Astrocyte (in vitro differentiated cells and primary cell): ENCODE measurements around the gene KIAA1671. TPM values are rescaled to one million over a fixed set of nuclear protein-coding genes. Genes with fewer than 3 reads are reported as not detected.

Source experiments
- total RNA-seq: library from RNA; stranded (reverse); gene quantifications from 2 replicates; pipeline ENCODE4 v1.2.1, GENCODE V29; 2021

KIAA1671 gene
- total RNA-seq, 1 donor from 2014 or later, result 28.4 TPM

Other genes starting within 250 kb of the KIAA1671 start
- not detected in 2 replicates for gene PIWIL3, start 178.0 kb upstream of the KIAA1671 start, total RNA-seq
- gene SGSM1, start 146.5 kb upstream of the KIAA1671 start, total RNA-seq, result 0.05 TPM in 1 of 2 replicates, not detected in the other
- not detected in 2 replicates for gene LHFPL7, start 6.0 kb upstream of the KIAA1671 start, total RNA-seq
- 0.43 TPM in 1 of 2 replicates, not detected in the other for gene CRYBB3, start 247.1 kb downstream of the KIAA1671 start, total RNA-seq